ENCODE data around the gene PTPRN2.

PTPRN2 gene

DNA sequence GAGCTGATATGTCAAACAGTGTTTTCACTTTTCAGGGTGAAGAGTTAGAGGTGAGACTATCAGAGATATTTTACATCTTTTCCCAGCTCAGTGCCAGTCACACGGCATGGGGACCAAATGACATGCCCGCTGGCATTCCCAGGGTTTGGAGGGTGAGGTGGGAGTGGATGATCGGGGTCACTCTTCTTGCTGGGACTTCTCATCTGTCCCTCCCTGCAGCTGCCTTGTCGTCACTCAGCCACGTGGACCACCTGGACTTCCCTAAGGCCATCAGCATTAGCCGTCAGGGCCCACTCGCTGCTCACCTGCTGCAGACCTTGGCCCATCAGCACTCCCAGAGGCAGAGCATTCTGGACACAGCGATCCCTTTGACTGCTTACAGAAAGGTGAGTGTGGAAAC is 949.1 kb downstream of the PTPRN2 start:
- no peak for DNase-seq (ENCODE audit: low spot score)

DNA sequence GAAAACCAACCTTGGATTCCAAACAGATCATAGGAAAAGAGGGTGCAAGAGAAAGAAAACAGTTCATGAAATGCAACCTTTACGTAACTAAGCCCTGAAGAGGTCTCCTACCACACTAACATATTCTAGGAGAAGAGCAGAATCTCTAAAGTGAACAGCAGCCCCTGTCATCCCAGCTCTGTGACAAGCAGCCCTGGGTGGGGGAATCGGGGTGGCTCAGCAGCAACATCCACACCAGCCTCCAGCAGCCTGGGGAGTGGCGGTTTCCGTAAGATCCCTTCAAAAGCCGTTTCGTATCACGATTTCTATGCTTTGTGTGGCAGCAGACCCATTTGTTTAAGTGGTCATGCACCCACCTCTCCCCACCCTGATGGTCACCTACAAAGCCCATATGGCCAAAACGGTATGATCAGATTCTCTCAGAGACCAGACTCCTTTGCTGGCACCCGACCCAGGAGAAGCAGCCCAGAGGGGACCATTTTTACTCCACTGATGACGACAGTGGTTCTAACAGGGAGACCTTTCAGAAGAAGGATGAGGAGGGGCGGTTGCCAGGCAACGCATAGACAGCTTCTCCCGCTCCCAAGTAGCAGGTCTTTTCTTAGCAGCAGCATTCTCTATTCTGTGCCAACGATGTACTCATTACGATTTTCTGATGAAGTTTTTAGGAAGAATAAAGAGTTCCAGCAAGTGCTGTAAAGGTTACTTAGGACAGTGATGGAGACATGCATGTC is 950.2 kb downstream of the PTPRN2 start:
- DNase-seq (ENCODE audit: low spot score) = no peak

DNA sequence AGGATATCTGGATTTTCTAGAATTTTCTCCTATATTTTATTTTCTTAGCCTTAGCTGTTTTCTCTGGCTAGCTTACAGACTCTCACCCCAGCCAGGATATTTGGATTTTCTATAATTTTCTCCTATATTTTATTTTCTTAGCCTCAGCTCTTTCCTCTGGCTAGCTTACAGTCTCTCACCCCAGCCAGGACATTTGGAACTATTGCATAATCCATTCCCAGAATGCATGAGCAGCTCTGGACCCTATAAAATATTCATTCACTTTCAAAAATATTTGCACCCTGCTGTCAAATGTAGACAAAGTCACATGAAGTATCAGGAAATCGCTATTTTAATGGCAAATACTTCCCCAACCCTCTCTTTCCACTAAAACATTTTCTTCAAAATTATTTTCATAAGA is 952.0 kb downstream of the PTPRN2 start:
- DNase-seq (ENCODE audit: low spot score) = no peak

DNA sequence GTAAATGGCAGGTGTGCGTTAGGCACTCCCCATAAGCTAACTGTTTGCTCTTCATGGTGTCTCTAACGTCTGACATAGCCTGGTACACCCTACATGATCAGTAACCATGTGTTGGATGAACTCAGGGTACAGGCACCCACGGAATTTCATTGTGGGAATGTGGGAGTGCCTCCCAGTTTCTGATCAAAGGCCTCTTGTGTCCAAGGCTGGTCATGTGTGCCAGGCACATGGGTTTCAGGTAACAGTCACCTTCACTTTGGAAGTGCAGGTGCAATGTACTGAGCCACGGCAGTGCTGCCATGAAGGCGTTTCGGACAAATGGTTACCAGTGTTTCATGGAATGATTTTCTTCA is 952.5 kb downstream of the PTPRN2 start:
- DNase-seq (ENCODE audit: low spot score) = no peak

DNA sequence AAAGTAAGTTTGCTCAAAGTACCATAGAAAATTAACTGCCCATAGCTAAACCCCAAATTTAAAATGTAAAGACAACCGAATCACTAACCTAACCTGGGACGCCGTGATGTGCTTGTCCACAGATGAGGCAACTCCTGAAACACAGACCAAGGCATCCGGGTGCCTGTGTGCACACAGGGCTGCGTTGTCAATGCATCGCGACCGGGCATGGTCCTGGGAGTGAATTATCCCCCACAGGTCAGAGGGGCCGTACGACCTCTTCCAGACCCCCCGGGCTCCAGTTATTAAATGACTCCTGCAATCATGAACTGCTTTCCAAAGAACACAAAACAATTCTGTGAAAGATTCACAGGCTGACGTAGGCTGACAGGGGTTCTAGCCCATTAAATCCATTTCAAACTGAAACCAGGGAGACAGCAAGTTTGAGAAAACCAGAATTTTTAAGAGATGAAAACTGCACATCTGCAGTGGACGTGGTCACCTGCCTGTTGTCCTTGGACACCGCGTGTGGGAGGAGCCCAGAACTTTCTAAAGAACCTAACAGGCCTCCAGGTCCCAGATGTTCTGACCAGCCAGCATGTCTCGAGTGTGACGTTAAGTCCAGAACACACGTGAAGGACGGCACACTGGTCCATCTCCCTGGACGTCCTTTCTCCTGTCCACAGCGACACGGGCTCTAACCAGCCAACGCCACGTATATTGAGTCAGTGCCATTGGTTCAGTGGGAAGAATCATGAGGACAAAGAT is 953.0 kb downstream of the PTPRN2 start:
- no peak for DNase-seq (ENCODE audit: low spot score)

DNA sequence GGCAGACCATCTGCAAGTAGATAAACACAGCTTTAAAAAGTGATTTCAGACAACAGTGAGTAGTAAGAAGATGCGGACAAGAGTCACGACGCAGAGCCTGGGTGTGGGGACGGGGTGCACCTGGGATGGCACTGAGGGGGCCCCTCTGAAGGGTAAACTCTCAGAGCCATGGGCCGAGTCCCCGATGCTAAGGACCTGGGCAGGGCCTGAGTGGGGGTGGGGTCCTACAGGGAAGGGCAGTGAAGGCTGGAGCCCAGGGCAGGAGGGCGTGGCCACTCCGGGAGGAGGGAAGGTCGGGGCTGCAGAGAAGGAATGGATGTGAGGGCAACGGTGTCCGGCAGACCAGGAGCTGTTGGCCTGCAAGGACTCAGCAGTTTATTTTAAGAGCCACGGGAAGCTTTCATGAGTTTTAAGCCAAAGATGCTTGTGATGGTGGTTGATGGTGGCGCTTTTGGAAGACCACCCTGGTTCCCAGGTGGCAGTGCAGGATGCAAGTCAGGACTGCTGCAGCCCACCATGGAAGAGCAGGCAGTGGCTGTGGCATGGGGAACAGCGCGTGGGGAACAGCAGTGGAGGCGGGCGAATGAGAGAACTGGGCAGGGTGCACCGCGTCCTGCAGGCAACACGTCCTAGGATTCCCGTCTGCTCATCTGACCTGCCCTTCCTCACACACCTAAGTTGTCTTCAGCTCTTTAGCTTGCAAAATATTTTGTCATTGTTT is 954.0 kb downstream of the PTPRN2 start:
- DNase-seq (ENCODE audit: low spot score) = no peak

DNA sequence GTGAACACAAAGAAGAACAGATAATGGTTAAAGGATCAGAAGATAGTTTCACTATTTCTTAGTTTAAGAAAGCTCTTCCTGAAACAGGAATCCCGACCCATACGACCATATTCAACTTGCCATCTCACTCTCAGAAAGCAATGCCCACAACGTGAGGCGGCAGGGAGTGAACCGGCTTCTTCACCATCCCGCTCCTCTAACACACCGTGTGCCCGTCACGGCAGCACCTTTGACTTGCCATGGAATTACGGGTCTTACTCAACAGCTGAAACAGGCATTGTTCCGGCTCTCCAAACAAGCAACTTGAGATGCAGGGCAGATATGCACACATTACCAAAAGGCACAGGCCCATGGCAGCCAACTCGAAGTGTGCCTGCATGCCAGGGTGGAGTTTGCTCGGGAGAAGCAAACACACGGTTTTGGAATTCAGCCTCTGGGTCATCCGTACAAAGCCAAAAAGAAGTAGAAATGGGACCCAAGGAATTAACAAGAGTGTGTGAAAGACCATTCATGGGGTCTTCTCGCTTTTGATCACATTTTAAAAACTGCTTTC is 957.2 kb downstream of the PTPRN2 start:
- DNase-seq (ENCODE audit: low spot score) = no peak

DNA sequence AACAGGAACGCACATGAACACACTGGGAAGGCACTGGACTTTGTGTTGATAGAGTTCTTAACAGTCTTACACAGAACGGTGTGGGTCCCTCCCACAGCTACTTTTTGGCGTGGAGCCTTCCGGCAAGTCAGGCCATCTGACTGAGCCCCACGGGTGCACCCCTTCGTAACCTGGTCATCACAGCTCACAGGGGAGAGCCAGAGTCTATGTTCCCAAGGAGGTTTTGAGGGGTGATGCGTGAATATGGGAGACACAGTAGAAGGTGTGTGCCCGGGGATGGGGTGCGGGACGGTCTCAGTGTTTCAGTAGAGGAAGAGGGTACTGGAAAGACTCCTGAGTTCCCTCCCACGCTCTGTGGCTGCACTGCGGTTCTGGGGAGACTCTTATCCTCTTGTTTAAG is 959.2 kb downstream of the PTPRN2 start:
- no peak for DNase-seq (ENCODE audit: low spot score)

DNA sequence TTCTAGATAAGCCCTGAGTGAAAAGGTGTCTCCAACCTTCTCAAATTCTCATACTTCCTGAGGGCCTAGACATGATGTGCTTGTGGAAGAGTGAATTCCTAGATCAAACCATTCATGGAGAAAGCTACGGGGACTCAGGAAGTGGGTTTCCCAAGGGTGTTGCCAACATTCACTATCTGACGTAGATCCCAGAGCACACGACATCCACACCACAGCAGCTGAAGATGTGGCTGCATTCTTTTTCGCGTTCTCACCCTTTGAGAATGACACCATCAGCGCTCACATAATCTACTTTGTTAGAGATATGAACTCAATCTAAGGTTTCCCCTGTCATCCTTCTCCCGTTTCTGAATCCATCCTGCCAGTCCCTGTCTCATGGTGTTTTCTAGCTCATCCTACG is 960.0 kb downstream of the PTPRN2 start:
- DNase-seq (ENCODE audit: low spot score) = no peak

DNA sequence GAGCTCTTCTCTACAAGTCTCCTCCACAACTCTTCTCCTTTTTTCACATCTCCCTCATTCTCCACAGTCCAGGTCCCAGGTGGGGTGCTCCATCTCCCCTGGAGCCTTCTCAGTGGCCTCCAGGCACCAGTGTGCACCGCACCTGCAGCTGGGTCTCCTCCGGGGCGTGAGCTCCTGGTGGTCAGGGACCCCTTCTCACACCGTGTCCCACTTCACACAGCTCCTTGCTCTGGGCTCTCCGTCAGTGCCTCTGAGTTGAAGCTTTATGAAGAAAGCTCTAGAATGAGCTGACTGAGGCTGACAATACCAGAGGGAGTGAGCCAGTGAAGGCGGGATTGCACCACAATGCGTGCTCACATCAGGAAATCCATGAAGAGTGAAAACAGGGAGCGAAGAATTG is 960.6 kb downstream of the PTPRN2 start:
- no peak for DNase-seq (ENCODE audit: low spot score)

DNA sequence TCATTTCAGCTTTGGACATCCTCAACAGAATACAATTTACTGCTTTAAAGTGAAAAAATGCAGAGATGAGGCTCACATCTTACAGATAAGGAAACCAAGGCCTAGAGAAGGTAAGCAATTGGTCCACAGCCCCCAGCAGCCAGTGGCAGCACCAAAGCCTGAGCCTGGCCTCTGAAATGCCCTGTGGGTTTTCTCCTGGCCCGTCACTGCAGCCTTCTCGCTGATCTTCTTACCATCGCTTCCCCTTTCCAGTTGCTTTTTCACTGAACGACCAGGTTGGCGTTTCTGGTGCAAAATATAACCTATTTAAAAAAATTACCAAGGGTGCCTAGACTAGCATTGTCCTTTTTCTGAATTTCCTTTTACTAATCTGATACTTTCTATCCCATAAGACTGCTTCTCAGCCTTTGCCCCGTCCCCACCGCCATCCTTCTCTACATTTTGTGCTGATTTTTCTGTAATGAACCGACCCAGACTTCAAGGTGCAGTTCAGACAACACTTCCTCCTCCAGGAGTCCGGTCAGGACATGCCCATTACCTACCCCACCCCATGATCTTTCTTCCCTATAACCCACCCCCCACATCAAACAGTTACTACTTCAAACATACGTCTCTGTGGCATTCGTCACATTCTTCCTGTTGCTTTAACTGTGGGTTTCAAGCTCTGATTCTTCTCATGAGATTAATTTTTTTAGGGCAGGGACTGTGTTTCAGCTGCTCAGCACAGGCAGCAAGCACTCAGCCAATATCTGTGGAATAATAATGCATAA is 961.5 kb downstream of the PTPRN2 start:
- no peak for DNase-seq (ENCODE audit: low spot score)

DNA sequence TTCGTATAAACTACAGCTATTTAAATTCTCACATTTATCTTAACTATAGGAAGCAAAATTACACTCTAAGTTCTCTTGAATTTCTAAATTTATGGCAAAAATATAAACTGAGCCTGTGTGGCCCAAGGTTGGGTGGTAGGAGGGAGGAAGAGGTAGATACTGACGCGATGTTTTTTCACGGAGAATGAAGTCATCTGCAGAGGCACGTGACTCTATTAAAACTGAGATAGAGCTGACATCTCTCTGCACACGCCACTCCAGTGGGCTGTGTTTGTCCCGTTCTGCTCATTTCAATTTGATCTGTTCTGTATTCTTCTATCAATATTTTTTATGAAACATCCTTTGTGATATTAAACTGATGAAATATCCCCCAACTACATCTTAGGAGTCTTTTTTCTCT is 964.1 kb downstream of the PTPRN2 start:
- no peak for DNase-seq (ENCODE audit: low spot score)

DNA sequence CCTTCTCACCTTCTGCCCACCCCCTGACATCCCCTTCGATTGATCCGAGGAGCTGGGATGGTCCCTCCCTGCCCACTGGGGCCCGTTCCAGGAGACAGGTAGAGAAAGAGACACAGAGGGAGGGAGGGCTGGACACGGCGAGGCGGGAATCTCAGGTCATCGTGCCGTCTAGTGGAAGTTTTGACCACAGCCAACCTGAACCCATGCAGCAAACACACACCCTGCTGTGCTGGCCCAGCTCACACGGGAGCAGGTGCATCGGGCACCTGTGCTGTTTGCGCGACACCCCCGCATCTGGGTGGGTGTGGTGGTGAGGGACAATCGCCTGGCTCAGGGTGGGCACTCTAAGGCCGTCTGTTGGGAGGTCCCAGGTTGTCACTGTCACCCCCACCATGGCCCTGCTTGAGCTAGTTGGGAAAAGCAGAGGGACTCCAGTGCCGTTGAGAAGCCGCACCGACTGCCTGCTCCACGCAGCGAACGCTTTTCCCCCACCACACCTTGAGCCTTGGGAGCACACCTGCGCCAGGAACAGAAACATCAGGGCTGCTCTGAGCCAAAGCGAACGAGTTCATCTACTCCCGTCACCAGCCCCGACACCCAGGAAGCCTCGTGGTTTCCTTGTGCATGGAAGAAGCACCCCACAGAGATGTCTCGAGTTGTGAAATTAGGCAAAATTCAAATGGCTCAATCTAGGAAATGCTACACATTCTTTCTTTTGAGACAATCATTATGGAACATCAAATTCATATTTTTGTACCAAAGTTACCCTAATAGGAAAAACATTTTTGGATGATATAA is 965.0 kb downstream of the PTPRN2 start:
- DNase-seq (ENCODE audit: low spot score) = no peak

DNA sequence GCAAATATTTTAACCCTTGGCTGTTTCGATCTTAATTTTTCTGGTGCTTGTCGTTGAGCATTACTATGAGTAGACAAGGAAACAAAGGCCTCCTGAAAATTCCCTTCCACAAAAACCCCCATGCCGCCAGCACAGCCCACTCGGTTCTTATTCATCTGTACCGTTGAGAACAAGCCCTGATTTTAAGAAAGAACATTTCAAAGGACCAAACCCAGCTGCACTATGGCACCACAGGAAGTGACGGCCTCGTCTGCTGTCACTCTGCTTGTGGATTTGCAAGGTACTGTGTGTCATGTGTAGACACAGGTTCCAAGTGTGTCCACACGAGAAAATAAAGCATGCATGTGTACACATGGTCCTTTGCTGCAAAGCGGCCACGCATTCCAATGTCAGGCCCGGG is 965.6 kb downstream of the PTPRN2 start:
- DNase-seq (ENCODE audit: low spot score) = no peak

DNA sequence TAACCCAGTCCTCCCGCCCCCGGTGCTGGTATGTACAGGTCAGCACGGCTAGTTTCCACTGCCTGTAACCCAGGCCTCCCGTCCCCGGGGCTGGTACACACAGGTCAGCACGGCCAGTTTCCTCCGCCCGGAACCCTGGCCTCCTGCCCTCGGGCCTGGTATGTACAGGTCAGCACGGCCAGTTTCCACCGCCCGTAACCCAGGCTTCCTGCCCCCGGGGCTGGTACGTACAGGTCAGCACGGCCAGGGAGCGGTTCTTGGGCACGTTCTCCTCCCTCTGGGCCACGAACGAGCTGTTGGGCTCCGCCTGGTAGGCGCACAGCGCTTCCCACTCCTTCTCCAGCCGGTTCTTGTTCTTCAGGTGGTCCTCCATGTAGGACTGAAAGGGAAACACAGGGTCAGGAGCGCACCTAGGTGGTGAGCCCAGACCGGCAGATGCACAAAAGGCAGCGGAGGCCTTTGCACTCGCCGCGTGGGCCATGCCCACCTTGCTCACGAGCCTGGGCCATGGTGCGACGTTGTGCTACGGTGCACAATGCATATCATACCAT is 966.4 kb downstream of the PTPRN2 start:
- no peak for DNase-seq (ENCODE audit: low spot score)

DNA sequence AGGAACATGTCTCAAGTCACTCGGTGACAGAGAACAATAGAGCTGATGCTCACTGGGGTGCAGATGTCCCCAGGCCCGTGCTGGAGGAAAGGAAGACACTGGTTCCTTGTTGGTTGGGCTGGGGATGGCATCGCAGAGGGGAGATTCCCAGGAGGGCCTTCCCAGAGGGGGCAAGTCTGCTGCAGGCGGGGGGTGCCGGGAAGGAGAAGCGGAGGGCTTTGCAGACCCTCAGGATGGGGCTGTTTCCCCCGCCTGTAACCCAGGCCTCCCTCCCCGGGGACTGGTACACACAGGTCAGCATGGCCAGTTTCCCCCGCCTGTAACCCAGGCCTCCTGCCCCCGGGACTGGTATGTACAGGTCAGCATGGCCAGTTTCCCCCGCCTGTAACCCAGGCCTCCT is 967.0 kb downstream of the PTPRN2 start:
- DNase-seq (ENCODE audit: low spot score) = no peak

DNA sequence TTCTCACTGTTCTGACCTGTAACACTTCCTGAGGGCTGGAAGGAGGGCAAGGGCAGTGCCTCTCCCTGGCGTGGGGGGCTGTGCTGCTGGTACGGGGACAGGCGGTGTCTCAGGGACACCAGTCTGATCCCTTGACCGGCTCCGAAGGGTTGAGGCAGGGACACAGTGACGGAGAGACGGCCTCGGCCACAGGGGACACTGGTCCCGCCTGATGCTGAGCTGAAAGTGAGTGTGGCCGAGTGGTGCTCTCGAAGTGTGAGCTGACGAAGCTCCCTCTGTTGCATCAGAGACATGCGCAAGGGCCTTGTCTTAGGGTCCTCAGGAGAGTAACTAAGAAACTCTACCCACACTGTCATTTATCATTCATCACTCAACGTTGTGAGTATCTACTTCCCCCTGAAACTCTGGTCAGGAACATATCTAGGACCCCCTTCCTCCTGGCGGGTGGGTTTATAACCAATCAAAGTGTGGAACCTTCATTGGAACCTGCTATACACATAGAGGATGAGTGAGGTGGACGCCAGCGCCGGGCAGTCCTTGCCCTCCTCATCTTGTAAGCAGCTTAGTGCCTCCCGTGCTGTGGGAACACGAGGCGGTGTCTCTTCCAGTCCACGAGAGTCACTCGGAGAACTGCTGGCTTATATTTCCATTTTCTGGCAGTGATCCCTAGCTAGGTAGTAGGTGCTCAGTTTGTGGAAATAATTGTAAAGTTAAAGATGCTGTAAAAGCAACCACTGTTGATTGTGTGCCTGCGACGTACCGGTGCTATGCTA is 967.7 kb downstream of the PTPRN2 start:
- no peak for DNase-seq (ENCODE audit: low spot score)

DNA sequence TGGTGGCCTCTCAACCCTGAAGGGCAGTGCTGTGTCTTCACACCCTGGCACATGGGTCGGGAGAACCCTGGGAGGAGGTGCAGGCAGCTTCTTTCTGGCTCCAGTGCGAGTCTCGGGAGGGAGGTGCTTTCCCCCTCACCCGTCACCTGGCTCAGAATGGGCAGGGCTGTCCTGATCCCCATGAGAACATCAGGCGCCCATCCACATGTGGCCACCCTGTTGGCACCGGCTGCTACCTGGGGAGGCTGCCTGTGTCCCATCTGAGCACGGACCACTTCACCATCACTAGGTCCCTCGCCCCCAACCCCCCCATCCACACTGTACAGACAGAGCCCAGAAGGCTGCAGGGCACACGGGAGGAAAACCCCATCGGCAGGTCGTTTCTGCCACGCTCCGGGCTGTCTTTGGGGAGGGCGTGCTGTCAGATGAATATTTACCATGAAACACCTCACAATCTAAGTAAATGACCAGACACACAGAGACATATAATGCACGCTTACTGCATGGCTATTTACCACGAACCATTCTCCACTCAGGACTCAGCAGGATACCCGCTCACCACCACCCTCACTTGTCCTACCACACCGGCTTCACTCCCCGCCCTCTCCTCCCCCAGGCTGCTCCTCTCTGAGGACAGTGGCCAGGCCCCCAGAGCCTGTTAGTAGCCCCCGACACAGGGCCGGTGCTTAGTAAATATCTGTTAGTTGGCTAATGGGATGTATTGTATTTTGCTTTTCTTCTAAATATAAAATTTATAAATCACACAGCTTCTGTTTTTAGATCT is 968.6 kb downstream of the PTPRN2 start:
- DNase-seq (ENCODE audit: low spot score) = no peak

DNA sequence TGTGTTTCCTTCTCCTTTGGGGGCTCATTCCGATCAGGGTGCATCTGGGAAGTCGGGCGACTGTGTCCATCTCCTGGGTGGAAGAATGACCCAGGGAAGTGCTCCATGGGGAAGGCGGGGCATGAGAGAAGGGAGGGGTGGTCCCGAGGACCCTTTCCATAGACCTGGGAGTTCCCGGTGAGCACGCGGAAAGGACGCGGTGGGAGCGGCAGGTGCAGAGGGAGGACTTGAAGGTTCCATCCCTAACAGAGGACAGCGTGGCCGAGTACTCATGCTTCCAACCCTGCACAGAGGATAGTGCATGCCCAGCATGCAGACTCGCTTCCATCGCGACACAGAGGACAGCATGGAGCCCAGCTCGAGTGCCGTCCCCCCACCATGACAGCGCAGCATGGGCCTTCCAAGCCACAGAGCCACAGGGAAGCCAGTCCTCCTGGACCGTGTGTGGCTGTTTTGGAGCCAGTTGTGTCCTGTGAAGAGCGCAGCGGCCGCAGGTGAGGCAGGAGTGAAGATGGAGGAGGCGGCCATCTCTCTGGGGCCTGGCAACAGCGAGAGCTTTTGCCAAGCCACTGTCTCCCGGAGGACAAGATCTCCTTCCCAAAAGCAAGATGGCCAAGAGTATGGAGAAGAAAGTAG is 969.4 kb downstream of the PTPRN2 start:
- no peak for DNase-seq (ENCODE audit: low spot score)
